ENCODE measurements around the gene TDRD9.
A peak's percentile ranks its signal among the peaks of the same experiment; 100 is the strongest.
"Not testable (repeated sequence)": the region's sequence is repeated elsewhere in the genome, so short reads cannot be mapped to it uniquely, and the experiment has no call there.

The TDRD9 gene

GRCh38 chr14:103920981-103921854, 7.0 kb upstream of the TDRD9 start:
- peaks cover 0 to 15% (median 6%) of the 10 kb centered on the region in 5 donors for H3K36me3 ChIP-seq (ENCODE audit: control insufficient read depth in 5 of 5, insufficient read depth in 5 of 5, low read length in 5 of 5)
- H3K27ac ChIP-seq (ENCODE audit: low read depth, low read length) = peak overlapping the region; percentile 80
- peak overlapping the region; percentile 88 to 100 (median 100) for H3K4me3 ChIP-seq (ENCODE audit: low read depth in 1 of 5, low read length in 5 of 5)
- H3K9me3 ChIP-seq (ENCODE audit: control insufficient read depth in 5 of 5, low read length in 5 of 5) = no peaks in the 10 kb centered on the region
- H3K9ac ChIP-seq (ENCODE audit: low read length in 5 of 5) = peak overlapping the region; percentile 91 to 99 (median 98)
- H3K4me1 ChIP-seq (ENCODE audit: control insufficient read depth in 5 of 5, insufficient read depth in 5 of 5, low read length in 5 of 5) = peaks cover 2 to 23% (median 20%) of the 10 kb centered on the region in 5 donors
- H3K27me3 ChIP-seq (ENCODE audit: control insufficient read depth in 5 of 5, insufficient read depth in 4 of 5, low read length in 5 of 5) = peaks cover 0 to 3% (median 0%) of the 10 kb centered on the region in 5 donors

GRCh38 chr14:103921855-103922200, 6.4 kb upstream of the TDRD9 start:
- Histone ChIP-seq H3K4me1 (ENCODE audit: control insufficient read depth in 5 of 5, insufficient read depth in 5 of 5, low read length in 5 of 5) (peaks cover 2 to 20% (median 20%) of the 10 kb centered on the region in 5 donors), H3K4me3 (ENCODE audit: low read depth in 1 of 5, low read length in 5 of 5) (peak overlapping the region in 3 of 5 donors; percentile 53 to 100 (median 100))
- H3K27ac ChIP-seq (ENCODE audit: low read depth, low read length); H3K9ac ChIP-seq (ENCODE audit: low read length in 5 of 5); H3K9me3 ChIP-seq (ENCODE audit: control insufficient read depth in 5 of 5, low read length in 5 of 5); H3K36me3 ChIP-seq (ENCODE audit: control insufficient read depth in 5 of 5, insufficient read depth in 5 of 5, low read length in 5 of 5); H3K27me3 ChIP-seq (ENCODE audit: control insufficient read depth in 5 of 5, insufficient read depth in 4 of 5, low read length in 5 of 5): not testable (repeated sequence)

DNA sequence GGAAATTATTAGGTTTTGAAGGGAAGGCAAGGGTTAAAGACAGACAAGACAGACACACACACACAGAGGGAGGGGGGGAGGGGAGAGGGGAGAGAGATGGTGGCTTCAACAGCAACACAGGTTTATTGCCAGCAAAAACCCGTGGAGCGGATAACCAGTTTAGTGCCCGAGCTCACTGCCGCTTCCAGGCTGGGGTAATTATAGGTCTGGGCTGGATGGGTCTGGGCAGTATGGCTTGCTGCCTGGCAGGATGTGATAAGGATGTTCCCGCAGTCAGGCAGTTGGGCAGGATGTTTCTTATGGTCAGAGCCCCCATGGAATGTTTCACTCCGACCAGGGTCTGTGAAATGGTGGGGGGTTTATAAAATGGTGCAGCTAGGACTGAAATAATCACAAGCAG, 4.4 kb upstream of the TDRD9 start:
- Histone ChIP-seq H3K9ac (ENCODE audit: low read length in 5 of 5) (no peak overlapping the region), H3K4me1 (ENCODE audit: control insufficient read depth in 5 of 5, insufficient read depth in 5 of 5, low read length in 5 of 5) (peaks cover 2 to 20% (median 17%) of the 10 kb centered on the region in 5 donors)

DNA sequence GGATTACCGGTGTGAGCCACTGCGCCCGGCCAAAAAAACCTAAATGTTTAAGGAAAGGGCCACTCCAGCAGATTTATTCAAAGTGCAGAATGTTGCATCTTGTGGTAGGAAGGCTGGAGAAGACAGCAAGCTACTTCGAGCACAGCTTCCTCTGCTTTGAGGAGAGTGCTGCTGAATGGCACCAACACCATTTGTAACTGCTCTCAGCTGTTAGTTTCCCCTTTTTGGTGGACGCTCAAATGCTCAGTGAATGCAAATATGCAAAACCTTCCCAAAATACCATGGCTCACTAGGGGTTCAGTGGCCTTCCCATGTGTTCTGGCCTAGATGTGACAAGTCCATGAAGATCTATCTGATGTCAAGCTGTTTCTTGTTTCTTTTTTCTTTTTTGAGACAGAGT, 2.9 kb upstream of the TDRD9 start:
- Histone ChIP-seq H3K9ac (ENCODE audit: low read length in 5 of 5) (no peak overlapping the region), H3K4me1 (ENCODE audit: control insufficient read depth in 5 of 5, insufficient read depth in 5 of 5, low read length in 5 of 5) (peaks cover 2 to 12% (median 8%) of the 10 kb centered on the region in 5 donors)

More for the DNA sequence above, 4.4 kb upstream of the TDRD9 start:
- Histone ChIP-seq H3K27me3 (ENCODE audit: control insufficient read depth in 5 of 5, insufficient read depth in 4 of 5, low read length in 5 of 5) (peaks cover under 1 to 9% (median 3%) of the 10 kb centered on the region in 5 donors), H3K36me3 (ENCODE audit: control insufficient read depth in 5 of 5, insufficient read depth in 5 of 5, low read length in 5 of 5) (no peaks in the 10 kb centered on the region), H3K9me3 (ENCODE audit: control insufficient read depth in 5 of 5, low read length in 5 of 5) (no peaks in the 10 kb centered on the region), H3K4me3 (ENCODE audit: low read depth in 1 of 5, low read length in 5 of 5) (no peak overlapping the region), H3K27ac (ENCODE audit: low read depth, low read length) (no peak overlapping the region)

GRCh38 chr14:103927566-103927965, 690 bp upstream of the TDRD9 start:
- no peaks in the 10 kb centered on the region for H3K36me3 ChIP-seq (ENCODE audit: control insufficient read depth in 5 of 5, insufficient read depth in 5 of 5, low read length in 5 of 5)
- H3K4me1 ChIP-seq (ENCODE audit: control insufficient read depth in 5 of 5, insufficient read depth in 5 of 5, low read length in 5 of 5) = no peaks in the 10 kb centered on the region
- no peaks in the 10 kb centered on the region for H3K9me3 ChIP-seq (ENCODE audit: control insufficient read depth in 5 of 5, low read length in 5 of 5)
- H3K27ac ChIP-seq (ENCODE audit: low read depth, low read length) = no peak overlapping the region
- no peak overlapping the region for H3K9ac ChIP-seq (ENCODE audit: low read length in 5 of 5)
- H3K27me3 ChIP-seq (ENCODE audit: control insufficient read depth in 5 of 5, insufficient read depth in 4 of 5, low read length in 5 of 5) = peaks cover 3 to 13% (median 4%) of the 10 kb centered on the region in 5 donors
- H3K4me3 ChIP-seq (ENCODE audit: low read depth in 1 of 5, low read length in 5 of 5) = no peak overlapping the region

More for the DNA sequence above, 2.9 kb upstream of the TDRD9 start:
- no peak overlapping the region for H3K4me3 ChIP-seq (ENCODE audit: low read depth in 1 of 5, low read length in 5 of 5)
- peaks cover 3 to 13% (median 4%) of the 10 kb centered on the region in 5 donors for H3K27me3 ChIP-seq (ENCODE audit: control insufficient read depth in 5 of 5, insufficient read depth in 4 of 5, low read length in 5 of 5)
- H3K36me3 ChIP-seq (ENCODE audit: control insufficient read depth in 5 of 5, insufficient read depth in 5 of 5, low read length in 5 of 5) = no peaks in the 10 kb centered on the region
- no peaks in the 10 kb centered on the region for H3K9me3 ChIP-seq (ENCODE audit: control insufficient read depth in 5 of 5, low read length in 5 of 5)
- H3K27ac ChIP-seq (ENCODE audit: low read depth, low read length) = no peak overlapping the region

DNA sequence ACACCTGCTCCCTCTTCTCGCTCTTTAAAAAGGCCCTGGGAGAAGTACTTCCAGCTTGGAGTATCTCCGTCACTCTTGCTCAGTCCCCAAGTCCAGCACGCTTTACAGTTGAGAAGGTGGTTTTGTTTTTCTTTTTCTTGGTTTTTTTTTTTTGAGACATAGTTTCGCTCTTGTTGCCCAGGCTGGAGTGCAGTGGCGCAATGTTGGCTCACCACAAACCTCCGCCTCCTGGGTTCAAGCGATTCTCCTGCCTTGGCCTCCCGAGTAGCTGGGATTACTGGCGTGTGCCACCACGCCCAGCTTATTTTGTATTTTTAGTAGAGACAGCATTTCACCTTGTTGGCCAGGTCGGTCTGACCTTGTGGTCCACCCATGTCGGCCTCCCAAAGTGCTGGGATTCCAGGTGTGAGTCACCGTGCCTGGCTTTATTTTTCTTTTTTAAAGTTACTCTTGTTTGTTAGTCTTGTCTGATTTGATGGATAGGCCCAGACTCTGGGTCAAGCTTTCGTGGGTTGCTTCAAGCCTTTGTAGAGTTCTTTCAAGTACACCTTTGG, 1.9 kb downstream of the TDRD9 start:
- Histone ChIP-seq H3K36me3 (ENCODE audit: control insufficient read depth in 5 of 5, insufficient read depth in 5 of 5, low read length in 5 of 5) (no peaks in the 10 kb centered on the region), H3K9me3 (ENCODE audit: control insufficient read depth in 5 of 5, low read length in 5 of 5) (no peaks in the 10 kb centered on the region), H3K27ac (ENCODE audit: low read depth, low read length) (no peak overlapping the region), H3K4me1 (ENCODE audit: control insufficient read depth in 5 of 5, insufficient read depth in 5 of 5, low read length in 5 of 5) (no peaks in the 10 kb centered on the region), H3K9ac (ENCODE audit: low read length in 5 of 5) (no peak overlapping the region), H3K4me3 (ENCODE audit: low read depth in 1 of 5, low read length in 5 of 5) (no peak overlapping the region), H3K27me3 (ENCODE audit: control insufficient read depth in 5 of 5, insufficient read depth in 4 of 5, low read length in 5 of 5) (peaks cover 0 to 13% (median 4%) of the 10 kb centered on the region in 5 donors)

GRCh38 chr14:103931422-103931821, 3.2 kb downstream of the TDRD9 start:
- Histone ChIP-seq H3K27ac (ENCODE audit: low read depth, low read length) (no peak overlapping the region), H3K9me3 (ENCODE audit: control insufficient read depth in 5 of 5, low read length in 5 of 5) (no peaks in the 10 kb centered on the region), H3K4me1 (ENCODE audit: control insufficient read depth in 5 of 5, insufficient read depth in 5 of 5, low read length in 5 of 5) (no peaks in the 10 kb centered on the region), H3K27me3 (ENCODE audit: control insufficient read depth in 5 of 5, insufficient read depth in 4 of 5, low read length in 5 of 5) (peaks cover 0 to 13% (median 4%) of the 10 kb centered on the region in 5 donors), H3K9ac (ENCODE audit: low read length in 5 of 5) (no peak overlapping the region), H3K36me3 (ENCODE audit: control insufficient read depth in 5 of 5, insufficient read depth in 5 of 5, low read length in 5 of 5) (no peaks in the 10 kb centered on the region), H3K4me3 (ENCODE audit: low read depth in 1 of 5, low read length in 5 of 5) (no peak overlapping the region)

DNA sequence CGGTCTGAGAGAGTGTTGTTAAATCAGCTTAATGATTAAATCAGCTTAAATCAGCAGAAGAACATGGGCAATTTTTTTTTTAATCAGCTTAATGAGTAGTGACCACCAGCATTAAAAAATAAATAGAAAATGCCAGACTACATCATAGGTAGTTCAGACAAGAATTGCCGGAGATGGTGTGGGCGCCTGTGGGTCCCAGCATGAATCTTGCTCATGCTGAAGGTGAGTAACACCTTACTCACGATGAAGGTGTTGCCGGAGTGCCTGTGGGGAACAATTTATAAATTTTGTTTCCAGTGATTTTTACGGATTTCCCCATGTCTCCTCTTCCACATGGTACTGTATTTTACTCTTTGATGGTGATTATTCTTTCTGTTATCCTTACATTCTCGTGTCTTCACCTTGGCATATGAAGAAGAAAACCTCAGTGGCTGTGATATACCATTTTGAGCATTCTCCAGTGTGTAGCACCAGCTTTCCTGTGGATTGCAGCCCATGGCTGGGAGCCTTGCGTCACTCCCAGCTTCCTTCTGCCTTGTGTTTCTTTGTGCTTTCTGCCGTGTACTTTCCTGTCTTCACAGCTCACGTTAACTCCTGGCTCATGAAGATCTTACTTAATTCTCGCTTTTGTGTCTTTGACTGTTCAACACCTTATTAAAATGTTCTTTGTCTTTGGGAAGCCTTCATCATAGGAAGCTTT, 4.7 kb downstream of the TDRD9 start:
- Histone ChIP-seq H3K27ac (ENCODE audit: low read depth, low read length) (no peak overlapping the region), H3K9ac (ENCODE audit: low read length in 5 of 5) (no peak overlapping the region), H3K27me3 (ENCODE audit: control insufficient read depth in 5 of 5, insufficient read depth in 4 of 5, low read length in 5 of 5) (peaks cover 0 to 4% (median 3%) of the 10 kb centered on the region in 5 donors), H3K36me3 (ENCODE audit: control insufficient read depth in 5 of 5, insufficient read depth in 5 of 5, low read length in 5 of 5) (no peaks in the 10 kb centered on the region), H3K9me3 (ENCODE audit: control insufficient read depth in 5 of 5, low read length in 5 of 5) (no peaks in the 10 kb centered on the region), H3K4me3 (ENCODE audit: low read depth in 1 of 5, low read length in 5 of 5) (no peak overlapping the region), H3K4me1 (ENCODE audit: control insufficient read depth in 5 of 5, insufficient read depth in 5 of 5, low read length in 5 of 5) (no peaks in the 10 kb centered on the region)

- Histone ChIP-seq H3K9me3 (ENCODE audit: control insufficient read depth in 5 of 5, low read length in 5 of 5) (no peaks in the 10 kb centered on the region), H3K27me3 (ENCODE audit: control insufficient read depth in 5 of 5, insufficient read depth in 4 of 5, low read length in 5 of 5) (peaks cover 0 to 4% (median 0%) of the 10 kb centered on the region in 5 donors), H3K4me3 (ENCODE audit: low read depth in 1 of 5, low read length in 5 of 5) (no peak overlapping the region), H3K4me1 (ENCODE audit: control insufficient read depth in 5 of 5, insufficient read depth in 5 of 5, low read length in 5 of 5) (no peaks in the 10 kb centered on the region), H3K9ac (ENCODE audit: low read length in 5 of 5) (no peak overlapping the region), H3K27ac (ENCODE audit: low read depth, low read length) (no peak overlapping the region), H3K36me3 (ENCODE audit: control insufficient read depth in 5 of 5, insufficient read depth in 5 of 5, low read length in 5 of 5) (no peaks in the 10 kb centered on the region)
Observed at GRCh38 chr14:103935102-103935501, 6.8 kb downstream of the TDRD9 start.

GRCh38 chr14:103941462-103941861, 13.2 kb downstream of the TDRD9 start:
- H3K4me3 ChIP-seq (ENCODE audit: low read depth in 1 of 5, low read length in 5 of 5) = no peak overlapping the region
- no peaks in the 10 kb centered on the region for H3K9me3 ChIP-seq (ENCODE audit: control insufficient read depth in 5 of 5, low read length in 5 of 5)
- H3K27ac ChIP-seq (ENCODE audit: low read depth, low read length) = no peak overlapping the region
- H3K27me3 ChIP-seq (ENCODE audit: control insufficient read depth in 5 of 5, insufficient read depth in 4 of 5, low read length in 5 of 5) = peaks cover 0 to 12% (median 5%) of the 10 kb centered on the region in 5 donors
- no peaks in the 10 kb centered on the region for H3K4me1 ChIP-seq (ENCODE audit: control insufficient read depth in 5 of 5, insufficient read depth in 5 of 5, low read length in 5 of 5)
- no peak overlapping the region for H3K9ac ChIP-seq (ENCODE audit: low read length in 5 of 5)
- no peaks in the 10 kb centered on the region for H3K36me3 ChIP-seq (ENCODE audit: control insufficient read depth in 5 of 5, insufficient read depth in 5 of 5, low read length in 5 of 5)
